A549 (cell line): ENCODE measurements around the gene TFCP2L1. TPM values are rescaled to one million over a fixed set of nuclear protein-coding genes. Genes with fewer than 3 reads are reported as not detected.

ENCODE experiments used
- ATAC-seq, 2 experiments: fragments of 200-7000 bp in 1 of 2; fragments of >200 bp in 1 of 2; cut with Nextera tagmentation in 1 of 2; cut with Tn5 transposase in 1 of 2; 3 replicates each; pipeline versions ENCODE4 v1.8.0 to v1.9.1; 2018 to 2020; ENCODE audit warnings: mild to moderate bottlenecking in 1 of 2, moderate library complexity in 1 of 2
- CTCF ChIA-PET: fragments of 300-600 bp; sonication (Branson Sonifier 250); formaldehyde crosslinking; extraction: SDS; loops from one replicate; lab custom pipeline; 2021; ENCODE audit warnings: antibody characterized with exemption, inconsistent platforms; lab: Yijun Ruan, JAX
- POLR2A ChIA-PET: fragments of 350-600 bp; formaldehyde crosslinking; extraction: SDS; loops from one replicate; lab custom pipeline; 2021; ENCODE audit warnings: antibody characterized with exemption, inconsistent platforms; lab: Yijun Ruan, JAX
- DNase-seq, 2 experiments: peaks; one replicate each; pipeline versions ENCODE4 v3.0.0 to v3.0.0-alpha.2; 2011 to 2016; ENCODE audit warnings: low read depth in 1 of 2, low spot score in 1 of 2
- FAIRE-seq: peaks from 2 replicates; lab custom pipeline; 2011; peaks lifted over from hg19 to GRCh38; lab: Jason Lieb, UNC
- H3K27ac ChIP-seq, 2 experiments: fragments of >200 bp; sonication (Bioruptor Twin); formaldehyde crosslinking; 3 replicates each; pipeline ENCODE4 v1.5.1; 2016 to 2017
- H3K4me1 ChIP-seq: fragments of >200 bp; sonication (Bioruptor Twin); formaldehyde crosslinking; 3 replicates; pipeline ENCODE4 v1.6.1; 2016
- H3K4me2 ChIP-seq: fragments of >200 bp; sonication (Bioruptor Twin); formaldehyde crosslinking; 3 replicates; pipeline ENCODE4 v1.6.1; 2016
- H3K4me3 ChIP-seq: fragments of >200 bp; sonication (Bioruptor Twin); formaldehyde crosslinking; 3 replicates; pipeline ENCODE4 v1.5.1; 2016
- H3K9me3 ChIP-seq: fragments of >200 bp; sonication (Bioruptor Twin); formaldehyde crosslinking; 3 replicates; pipeline ENCODE4 v1.6.1; 2016
- BCL3 ChIP-seq: fragments of >200 bp; sonication (Bioruptor Twin); formaldehyde crosslinking; IDR thresholded peaks from 3 replicates; pipeline ENCODE4 v1.6.1; 2016
- CBX2 ChIP-seq: fragments of 200-600 bp; sonication (generic); IDR thresholded peaks from 2 replicates; pipeline ENCODE4 v1.6.1; 2016; ENCODE audit warnings: low read depth, mild to moderate bottlenecking, borderline replicate concordance
- CBX8 ChIP-seq: fragments of 200-600 bp; sonication (generic); IDR thresholded peaks from 2 replicates; pipeline ENCODE4 v1.6.1; 2016
- CEBPB ChIP-seq, 2 experiments: fragments of >200 bp in 1 of 2; sonication (Bioruptor Twin) in 1 of 2; formaldehyde crosslinking in 1 of 2; IDR thresholded peaks; 2 replicates each; pipeline ENCODE4 v1.6.1; 2012 to 2016
- CHD4 ChIP-seq: fragments of 200-600 bp; sonication (generic); IDR thresholded peaks from 2 replicates; pipeline ENCODE4 v1.6.1; 2016; ENCODE audit warnings: antibody characterized with exemption, mild to moderate bottlenecking, borderline replicate concordance
- EHMT2 ChIP-seq: fragments of 200-600 bp; sonication (generic); IDR thresholded peaks from 2 replicates; pipeline ENCODE4 v1.6.1; 2016; ENCODE audit warnings: antibody characterized with exemption, low read depth, mild to moderate bottlenecking, moderate library complexity
- ESRRA ChIP-seq: fragments of 150-350 bp; IDR thresholded peaks from 2 replicates; pipeline ENCODE4 v1.6.1; 2014; ENCODE audit warnings: mild to moderate bottlenecking, low read length, borderline replicate concordance
- FOSL2 ChIP-seq, 2 experiments: fragments of 450-650 bp in 1 of 2; fragments of >200 bp in 1 of 2; sonication (Bioruptor Twin) in 1 of 2; formaldehyde crosslinking; IDR thresholded peaks; 2 replicates each; pipeline versions ENCODE4 v1.5.0 to v1.6.1; 2016 to 2020; ENCODE audit warnings: mild to moderate bottlenecking in 1 of 2, moderate library complexity in 1 of 2
- GATA3 ChIP-seq: IDR thresholded peaks from 2 replicates; pipeline ENCODE4 v1.6.1; 2012; ENCODE audit warnings: borderline replicate concordance
- HDAC2 ChIP-seq: fragments of 200-600 bp; sonication (generic); IDR thresholded peaks from 2 replicates; pipeline ENCODE4 v1.6.1; 2016
- HEYL ChIP-seq: fragments of 250-450 bp; sonication (Bioruptor Pico); IDR thresholded peaks from 2 replicates; pipeline ENCODE4 v1.8.0; 2021; ENCODE audit warnings: mild to moderate bottlenecking, moderate library complexity
- HOXB5 ChIP-seq: fragments of 250-450 bp; sonication (Bioruptor Pico); IDR thresholded peaks from 2 replicates; pipeline ENCODE4 v1.5.0; 2020; ENCODE audit warnings: mild to moderate bottlenecking, moderate library complexity
- JUNB ChIP-seq: fragments of >200 bp; sonication (Bioruptor Twin); formaldehyde crosslinking; IDR thresholded peaks from 2 replicates; pipeline ENCODE4 v1.6.1; 2016
- KDM5A ChIP-seq: fragments of 200-600 bp; sonication (generic); IDR thresholded peaks from 2 replicates; pipeline ENCODE4 v1.6.1; 2016; ENCODE audit warnings: antibody characterized with exemption, mild to moderate bottlenecking
- MAX ChIP-seq: IDR thresholded peaks from 2 replicates; pipeline ENCODE4 v1.6.1; 2012
- POLR2A ChIP-seq: IDR thresholded peaks from 2 replicates; pipeline ENCODE4 v1.6.1; 2012; ENCODE audit warnings: mild to moderate bottlenecking, low read length
- RAD21 ChIP-seq, 2 experiments: fragments of >200 bp in 1 of 2; sonication (Bioruptor Twin) in 1 of 2; formaldehyde crosslinking in 1 of 2; IDR thresholded peaks in 1 of 2; conservative IDR thresholded peaks in 1 of 2; 2 replicates in 1 of 2; 3 replicates in 1 of 2; pipeline ENCODE4 v1.6.1; 2012 to 2018; ENCODE audit warnings: inconsistent platforms in 1 of 2
- RCOR1 ChIP-seq: fragments of 150-350 bp; IDR thresholded peaks from 2 replicates; pipeline ENCODE4 v1.6.1; 2014; ENCODE audit warnings: antibody characterized with exemption, low read length, low read depth
- SMC3 ChIP-seq: fragments of >200 bp; sonication (Bioruptor Twin); formaldehyde crosslinking; IDR thresholded peaks from 3 replicates; pipeline ENCODE4 v1.6.1; 2018; ENCODE audit warnings: inconsistent platforms
- TFCP2L1 ChIP-seq: fragments of 250-450 bp; sonication (Bioruptor Pico); IDR thresholded peaks from 2 replicates; pipeline ENCODE4 v1.5.0; 2021; ENCODE audit warnings: mild to moderate bottlenecking
- USF2 ChIP-seq: fragments of 450-650 bp; IDR thresholded peaks from 2 replicates; pipeline ENCODE4 v1.6.1; 2014; ENCODE audit warnings: antibody characterized with exemption
- ZFP36 ChIP-seq: fragments of 450-650 bp; IDR thresholded peaks from 2 replicates; pipeline ENCODE4 v1.6.1; 2014; ENCODE audit warnings: borderline replicate concordance; ENCODE audit not compliant: partially characterized antibody
- ZNF302 ChIP-seq: fragments of 250-450 bp; sonication (Bioruptor Pico); IDR thresholded peaks from 2 replicates; pipeline ENCODE4 v1.9.0; 2021; ENCODE audit warnings: inconsistent platforms, mild to moderate bottlenecking, moderate library complexity
- ZSCAN20 ChIP-seq: fragments of 250-450 bp; sonication (Bioruptor Pico); IDR thresholded peaks from 2 replicates; pipeline ENCODE4 v1.8.0; 2022; ENCODE audit warnings: mild to moderate bottlenecking, moderate library complexity
- WGBS: methylation state at CpG from one replicate; pipeline ENCODE4 v1.1.6; 2017; ENCODE audit errors: missing lambda C conversion rate; 5-methylcytosine and 5-hydroxymethylcytosine counted together
- polyA plus RNA-seq, 4 experiments: library from polyadenylated mRNA; depleted of rRNA in 3 of 4; stranded (reverse); fragments of >200 nt; fragmentation: RNase III in 1 of 4; extraction: RNeasy Plus Mini Kit Qiagen cat#74134 plus additional on column Dnase treatment in 1 of 4; gene quantifications; 2 replicates in 3 of 4; 3 replicates in 1 of 4; pipeline ENCODE4 v1.2.3, GENCODE V29; 2011 to 2017
- TF ChIP-seq, protein P1 (sequence below): IDR thresholded peaks from 2 replicates; pipeline ENCODE4 v1.6.1; 2012

TFCP2L1 gene
- polyA plus RNA-seq, 2 of the 4 experiments (the other 2 are of a cell fraction): 1.3 to 3.1 TPM

- no peak for TF ChIP-seq JUNB
- TF ChIP-seq GATA3: no peak
- no peak for TF ChIP-seq CBX2
- TF ChIP-seq ZNF302 (CRISPR knock-in tag): no peak
- TF ChIP-seq CHD4: no peak
- TF ChIP-seq USF2: no peak
- TF ChIP-seq ESRRA: no peak
- no peak for TF ChIP-seq RCOR1
- TF ChIP-seq RAD21 (conservative IDR thresholded peaks at IDR 0.05 in 1 of 2, IDR thresholded peaks at IDR 0.05 in 1 of 2): no peak
- TF ChIP-seq BCL3: no peak
Observed at GRCh38 chr2:121287146-121287798, 2.3 kb upstream of the TFCP2L1 start (continued).

GRCh38 chr2:121286506-121286905 lies 1.5 kb upstream of the TFCP2L1 start:
- ATAC-seq (no peak), DNase-seq (no peak), FAIRE-seq (no peak)
- Histone ChIP-seq H3K4me1 (peaks cover 28% of the 10 kb centered on the region), H3K4me3 (no peak overlapping the region), H3K4me2 (no peak overlapping the region), H3K27ac (no peak overlapping the region), H3K9me3 (no peaks in the 10 kb centered on the region)
- ChIA-PET POLR2A (no interaction called here), CTCF (interaction anchor here (2.9 kb wide), 1 partner anchor 10 kb away, joined by 24 read pairs; no protein-coding TSS in a partner anchor)
- 87% methylated on average over 2 of the region's 4 CpGs for WGBS
- no peak for TF ChIP-seq SMC3
- no peak for TF ChIP-seq POLR2A
- no peak for TF ChIP-seq HEYL

DNA sequence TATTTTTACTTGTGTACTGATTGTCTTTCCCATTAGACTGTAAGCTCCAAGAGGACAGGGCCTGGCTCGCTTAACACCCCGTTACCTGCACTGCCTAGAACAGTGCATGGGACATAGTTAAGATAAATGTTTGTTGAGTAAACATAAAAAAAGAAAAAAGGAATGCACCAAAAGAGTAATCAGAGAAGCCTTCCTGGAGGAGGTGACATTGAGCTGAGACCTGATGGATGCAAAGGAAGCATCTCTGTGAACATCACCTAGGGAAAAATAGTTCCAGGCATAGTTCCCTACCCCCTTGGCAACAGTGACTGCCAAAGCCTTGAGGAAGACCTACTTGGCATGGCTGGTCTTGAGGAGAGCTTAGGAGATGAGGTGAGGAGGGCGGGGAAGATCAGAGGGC lies 924 bp upstream of the TFCP2L1 start:
- TF ChIP-seq HOXB5 (no peak), ZFP36 (peak; percentile 95), MAX (no peak), EHMT2 (no peak)
- peaks cover 31% of the 10 kb centered on the region for H3K4me1 ChIP-seq
- H3K4me2 ChIP-seq: no peak overlapping the region
- H3K27ac ChIP-seq: no peak overlapping the region; a peak in 1 of 6 replicates
- H3K9me3 ChIP-seq: no peaks in the 10 kb centered on the region
- FAIRE-seq (no peak), ATAC-seq (no peak), DNase-seq (no peak)
- ChIA-PET POLR2A (no interaction called here), CTCF (interaction anchor here (2.9 kb wide), 1 partner anchor 11 kb away, joined by 24 read pairs; no protein-coding TSS in a partner anchor)
- WGBS: 91% methylated on average over 3 of the region's 3 CpGs
- H3K4me3 ChIP-seq: no peak overlapping the region

DNA sequence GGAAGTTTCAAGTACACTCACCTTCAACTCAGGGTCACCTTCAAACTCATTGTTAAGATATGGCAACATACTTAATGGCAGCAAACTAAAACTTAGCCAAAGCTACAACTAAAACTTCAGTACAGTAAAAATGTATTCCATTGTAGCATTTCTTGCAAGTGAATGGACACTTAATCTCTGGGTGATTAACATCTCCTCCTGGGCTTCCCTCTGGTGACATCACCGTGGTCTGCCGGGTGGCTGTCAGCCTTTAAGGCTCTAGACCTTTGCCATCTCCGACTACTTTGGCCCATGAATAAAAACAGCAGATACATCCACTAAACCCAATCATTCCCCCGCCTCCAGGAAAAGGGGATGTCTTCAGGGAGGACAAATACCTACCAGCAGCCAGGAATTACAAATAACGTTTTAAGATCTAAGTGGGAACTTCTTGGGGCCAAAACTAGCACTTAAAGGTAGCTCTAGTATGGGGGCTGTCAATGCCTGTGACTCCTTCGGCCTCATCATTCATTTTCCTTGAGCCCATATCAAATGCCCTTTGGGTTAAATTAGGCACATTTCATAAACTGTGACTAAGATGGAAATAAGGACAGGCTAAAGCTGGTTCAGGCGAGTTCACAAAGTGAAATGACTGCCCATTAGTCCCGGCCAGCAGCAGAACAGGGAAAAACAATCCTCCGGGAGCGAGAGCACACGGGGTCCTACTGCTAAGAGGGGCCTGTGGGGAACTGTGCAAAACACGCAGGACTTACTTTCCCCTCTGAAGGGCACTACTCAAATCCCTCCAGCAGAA lies 1.1 kb downstream of the TFCP2L1 start:
- no peak for DNase-seq
- Histone ChIP-seq H3K4me2 (peak overlapping the region; percentile 97), H3K27ac (peak overlapping the region; percentile 81 to 83), H3K9me3 (no peaks in the 10 kb centered on the region), H3K4me1 (peaks cover 31% of the 10 kb centered on the region), H3K4me3 (peak overlapping the region; percentile 90)
- CTCF ChIA-PET: interaction anchor here (0.9 to 1.8 kb wide), 3 partner anchors 12 to 189 kb away, joined by 3 to 5 read pairs (median 3); no protein-coding TSS in a partner anchor
- WGBS: 49% methylated on average over 12 of the region's 12 CpGs
- no peak for FAIRE-seq
- ATAC-seq: peak in 1 of 2 experiments; percentile 12; a peak in 3 of 6 replicates
- TF ChIP-seq HDAC2 (no peak), CEBPB (IDR thresholded peaks at IDR 0.05) (no peak), GATA3 (no peak), TFCP2L1 (CRISPR knock-in tag) (no peak), FOSL2 (IDR thresholded peaks at IDR 0.05) (no peak), FOSL2 (CRISPR knock-in tag; IDR thresholded peaks at IDR 0.05) (no peak), ZFP36 (no peak), ZSCAN20 (no peak), KDM5A (no peak), CBX8 (no peak)
- TF ChIP-seq, protein P1, sequence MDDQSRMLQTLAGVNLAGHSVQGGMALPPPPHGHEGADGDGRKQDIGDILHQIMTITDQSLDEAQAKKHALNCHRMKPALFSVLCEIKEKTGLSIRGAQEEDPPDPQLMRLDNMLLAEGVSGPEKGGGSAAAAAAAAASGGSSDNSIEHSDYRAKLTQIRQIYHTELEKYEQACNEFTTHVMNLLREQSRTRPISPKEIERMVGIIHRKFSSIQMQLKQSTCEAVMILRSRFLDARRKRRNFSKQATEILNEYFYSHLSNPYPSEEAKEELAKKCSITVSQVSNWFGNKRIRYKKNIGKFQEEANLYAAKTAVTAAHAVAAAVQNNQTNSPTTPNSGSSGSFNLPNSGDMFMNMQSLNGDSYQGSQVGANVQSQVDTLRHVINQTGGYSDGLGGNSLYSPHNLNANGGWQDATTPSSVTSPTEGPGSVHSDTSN: no peak
- POLR2A ChIA-PET: no interaction called here
